Fibroblast of lung (primary cell): ENCODE measurements around the gene KRR1.

Source experiments
- EZH2 ChIP-seq: IDR thresholded peaks from 2 replicates; pipeline ENCODE4 v1.5.1; 2012; ENCODE audit warnings: low read length, control low read depth, mild to moderate bottlenecking; ENCODE audit errors: missing control alignments
- TF ChIP-seq, protein P1 (sequence below), 2 donors: IDR thresholded peaks in 1 of 2; conservative IDR thresholded peaks in 1 of 2; 1 replicate in 1 of 2; 2 replicates in 1 of 2; pipeline ENCODE4 v1.5.1; 2011 to 2012; ENCODE audit warnings: low read length in 2 of 2, control low read depth in 1 of 2, inconsistent platforms in 1 of 2, low read depth in 1 of 2, mild to moderate bottlenecking in 1 of 2

DNA sequence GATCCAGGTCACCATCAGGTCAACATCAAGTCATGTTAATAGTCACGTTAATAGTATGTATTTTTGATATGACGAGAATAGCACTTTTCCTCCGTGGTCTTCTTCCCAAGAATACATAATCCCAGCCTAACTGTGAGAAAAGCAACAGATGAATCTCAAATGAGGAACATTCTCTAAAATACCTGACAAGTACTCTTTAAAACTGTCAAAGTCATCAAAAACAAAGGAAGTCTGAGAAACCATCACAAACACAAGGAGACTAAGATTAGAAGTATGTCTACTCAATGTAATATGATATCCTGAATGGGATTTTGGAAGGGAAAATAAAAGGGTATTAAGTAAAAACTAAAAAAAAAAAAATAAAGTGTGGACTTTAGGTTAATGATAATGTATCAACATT lies 67.7 kb downstream of the KRR1 start:
- TF ChIP-seq, protein P1, sequence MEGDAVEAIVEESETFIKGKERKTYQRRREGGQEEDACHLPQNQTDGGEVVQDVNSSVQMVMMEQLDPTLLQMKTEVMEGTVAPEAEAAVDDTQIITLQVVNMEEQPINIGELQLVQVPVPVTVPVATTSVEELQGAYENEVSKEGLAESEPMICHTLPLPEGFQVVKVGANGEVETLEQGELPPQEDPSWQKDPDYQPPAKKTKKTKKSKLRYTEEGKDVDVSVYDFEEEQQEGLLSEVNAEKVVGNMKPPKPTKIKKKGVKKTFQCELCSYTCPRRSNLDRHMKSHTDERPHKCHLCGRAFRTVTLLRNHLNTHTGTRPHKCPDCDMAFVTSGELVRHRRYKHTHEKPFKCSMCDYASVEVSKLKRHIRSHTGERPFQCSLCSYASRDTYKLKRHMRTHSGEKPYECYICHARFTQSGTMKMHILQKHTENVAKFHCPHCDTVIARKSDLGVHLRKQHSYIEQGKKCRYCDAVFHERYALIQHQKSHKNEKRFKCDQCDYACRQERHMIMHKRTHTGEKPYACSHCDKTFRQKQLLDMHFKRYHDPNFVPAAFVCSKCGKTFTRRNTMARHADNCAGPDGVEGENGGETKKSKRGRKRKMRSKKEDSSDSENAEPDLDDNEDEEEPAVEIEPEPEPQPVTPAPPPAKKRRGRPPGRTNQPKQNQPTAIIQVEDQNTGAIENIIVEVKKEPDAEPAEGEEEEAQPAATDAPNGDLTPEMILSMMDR (conservative IDR thresholded peaks at IDR 0.05 in 1 of 2, IDR thresholded peaks at IDR 0.05 in 1 of 2; ENCODE audit: low read depth in 1 of 2, low read length in 2 of 2), result no peak
- TF ChIP-seq EZH2, result no peak
